Endothelial cell of umbilical vein (primary cell): ENCODE measurements around the gene CBFA2T3. TPM values are rescaled to one million over a fixed set of nuclear protein-coding genes. Genes with fewer than 3 reads are reported as not detected.

Source experiments
- BruUV-seq: library from RNA; stranded (reverse); fragments of 400-500 nt; replicated peaks from 2 replicates; lab custom pipeline; 2021; lab: Mats Ljungman, UMichigan
- CTCF ChIA-PET: fragments of 300-600, 350-600 bp; sonication (Branson Sonifier 250); formaldehyde crosslinking; loops from one replicate; lab custom pipeline; 2021; ENCODE audit warnings: antibody characterized with exemption, inconsistent platforms; lab: Charles Lee
- POLR2A ChIA-PET: fragments of 300-600, 350-600 bp; sonication (Branson Sonifier 250); formaldehyde crosslinking; loops from one replicate; lab custom pipeline; 2021; ENCODE audit warnings: antibody characterized with exemption, inconsistent platforms; lab: Charles Lee
- DNase-seq: peaks from one replicate; pipeline ENCODE4 v3.0.0-alpha.2; 2011; ENCODE audit warnings: low read depth, low spot score
- FAIRE-seq: peaks from 2 replicates; lab custom pipeline; 2011; peaks lifted over from hg19 to GRCh38; lab: Jason Lieb, UNC
- H2AFZ ChIP-seq: 2 replicates; pipeline ENCODE4 v1.6.0; 2012; ENCODE audit warnings: low read depth, low read length, control low read depth, inconsistent platforms
- H3K27ac ChIP-seq: 2 replicates; pipeline ENCODE4 v1.5.1; 2011; ENCODE audit warnings: low read depth, mild to moderate bottlenecking, control low read depth, low read length, moderate library complexity; ENCODE audit not compliant: insufficient read depth
- H3K27me3 ChIP-seq, 2 experiments: 2 replicates each; pipeline versions ENCODE4 v1.6.0 to v1.6.1; 2011; ENCODE audit warnings: low read length in 2 of 2, mixed read lengths in 1 of 2; ENCODE audit not compliant: control insufficient read depth in 2 of 2, insufficient read depth in 2 of 2
- H3K36me3 ChIP-seq, 2 experiments: 2 replicates in 1 of 2; 3 replicates in 1 of 2; pipeline ENCODE4 v1.5.1; 2011; ENCODE audit warnings: low read length in 2 of 2, mild to moderate bottlenecking in 1 of 2, moderate library complexity in 1 of 2; ENCODE audit not compliant: control insufficient read depth in 2 of 2, insufficient read depth in 2 of 2; ENCODE audit errors: extremely low read depth in 1 of 2
- H3K4me1 ChIP-seq: 3 replicates; pipeline ENCODE4 v1.5.1; 2011; ENCODE audit warnings: mild to moderate bottlenecking, low read length; ENCODE audit not compliant: control insufficient read depth, insufficient read depth; ENCODE audit errors: extremely low read depth
- H3K4me2 ChIP-seq: 2 replicates; pipeline ENCODE4 v1.6.1; 2011; ENCODE audit warnings: low read length, control low read depth, mixed read lengths; ENCODE audit not compliant: insufficient read depth
- H3K4me3 ChIP-seq, 3 experiments: fragments of 200-600 bp in 1 of 3; sonication (generic), shearing (Covaris generic) in 1 of 3; replicated peaks in 1 of 3; 2 replicates each; pipeline ENCODE4 v1.5.1; 2011 to 2016; ENCODE audit warnings: control low read depth in 3 of 3, low read length in 3 of 3, mild to moderate bottlenecking in 2 of 3, inconsistent platforms in 1 of 3, low read depth in 1 of 3, moderate library complexity in 1 of 3; ENCODE audit not compliant: insufficient read depth in 1 of 3
- H3K79me2 ChIP-seq: 2 replicates; pipeline ENCODE4 v1.6.0; 2012; ENCODE audit warnings: low read length, inconsistent platforms; ENCODE audit not compliant: control insufficient read depth, insufficient read depth
- H3K9ac ChIP-seq: replicated peaks from 2 replicates; pipeline ENCODE3; 2011; ENCODE audit warnings: low read length, control low read depth; ENCODE audit not compliant: insufficient read depth; ENCODE audit errors: extremely low read depth
- H3K9me1 ChIP-seq: replicated peaks from 3 replicates; pipeline ENCODE4 v1.6.0; 2011; ENCODE audit warnings: mild to moderate bottlenecking, low read length; ENCODE audit not compliant: control insufficient read depth, insufficient read depth; ENCODE audit errors: extremely low read depth
- H3K9me3 ChIP-seq: replicated peaks from 2 replicates; pipeline ENCODE4 v1.5.1; 2012; ENCODE audit warnings: low read length, inconsistent platforms; ENCODE audit not compliant: control insufficient read depth, insufficient read depth
- H4K20me1 ChIP-seq: replicated peaks from 2 replicates; pipeline ENCODE3; 2011; ENCODE audit warnings: mild to moderate bottlenecking, low read length; ENCODE audit not compliant: control insufficient read depth, insufficient read depth; ENCODE audit errors: extremely low read depth
- EZH2 ChIP-seq: IDR thresholded peaks from 2 replicates; pipeline ENCODE4 v1.6.1; 2012; ENCODE audit warnings: borderline replicate concordance, low read depth, mild to moderate bottlenecking, moderate library complexity, low read length, inconsistent platforms; ENCODE audit not compliant: severe bottlenecking
- FOS ChIP-seq: IDR thresholded peaks from 2 replicates; pipeline ENCODE4 v1.6.1; 2011; ENCODE audit warnings: mild to moderate bottlenecking, low read length, moderate library complexity, borderline replicate concordance; ENCODE audit not compliant: insufficient read depth
- GATA2 ChIP-seq: IDR thresholded peaks from 2 replicates; pipeline ENCODE4 v1.7.0; 2011; ENCODE audit warnings: low read depth, mild to moderate bottlenecking, moderate library complexity, mixed read lengths, low read length; ENCODE audit not compliant: insufficient read length, insufficient read depth
- JUN ChIP-seq: IDR thresholded peaks from 2 replicates; pipeline ENCODE4 v1.6.1; 2011; ENCODE audit warnings: borderline replicate concordance, low read depth; ENCODE audit not compliant: insufficient read length, insufficient read depth
- MYC ChIP-seq: IDR thresholded peaks from one replicate; pipeline ENCODE4 v1.6.1; 2011; ENCODE audit warnings: mild to moderate bottlenecking, low read depth, low read length
- POLR2A ChIP-seq: IDR thresholded peaks from 2 replicates; pipeline ENCODE4 v1.6.1; 2012; ENCODE audit warnings: low read depth, mild to moderate bottlenecking, control low read depth, low read length
- POLR2AphosphoS5 ChIP-seq: IDR thresholded peaks from 2 replicates; pipeline ENCODE4 v1.6.1; 2012; ENCODE audit warnings: low read depth, mild to moderate bottlenecking, control low read depth, low read length, moderate library complexity; ENCODE audit not compliant: insufficient read depth
- dilution Hi-C: fragments of 300-500 bp; cut with MboI; formaldehyde crosslinking; loops from one replicate; pipeline ENCODE4 v1.15.0; 2019; ENCODE audit warnings: low sequenced_read_pairs; ENCODE audit not compliant: extremely low pct_ligation_motif_present
- intact Hi-C: fragments of 100-400 bp; cut with micrococcal nuclease; formaldehyde crosslinking; loops from one replicate; pipeline ENCODE4 v1.10.0; 2022
- polyA plus RNA-seq, 4 experiments: library from polyadenylated mRNA; depleted of rRNA in 3 of 4; stranded (reverse) in 3 of 4; unstranded in 1 of 4; fragments of >200 nt; gene quantifications; 2 replicates each; pipeline versions ENCODE4 v1.2.1 to v1.2.3, GENCODE V29; 2011 to 2012; ENCODE audit warnings: missing spikeins in 1 of 4
- total RNA-seq: library from RNA; stranded (reverse); gene quantifications from 2 replicates; pipeline ENCODE4 v1.2.3, GENCODE V29; 2021
- TF ChIP-seq, protein P1 (sequence below), 2 donors: IDR thresholded peaks; 1 replicate in 1 of 2; 2 replicates in 1 of 2; pipeline ENCODE4 v1.5.1; 2011; ENCODE audit warnings: low read length in 2 of 2, mild to moderate bottlenecking in 2 of 2, moderate library complexity in 2 of 2, control low read depth in 1 of 2, inconsistent platforms in 1 of 2, low read depth in 1 of 2; ENCODE audit not compliant: insufficient read depth in 1 of 2; ENCODE audit errors: extremely low read depth in 1 of 2
- TF ChIP-seq, protein P2 (sequence below): IDR thresholded peaks from 2 replicates; pipeline ENCODE4 v1.6.1; 2011; ENCODE audit not compliant: insufficient read depth, insufficient read length

Gene CBFA2T3
- total and polyA plus RNA-seq, 2 donors (not counting 3 experiments of a cell fraction or from before 2014, with no cell fraction given), result not detected

DNA sequence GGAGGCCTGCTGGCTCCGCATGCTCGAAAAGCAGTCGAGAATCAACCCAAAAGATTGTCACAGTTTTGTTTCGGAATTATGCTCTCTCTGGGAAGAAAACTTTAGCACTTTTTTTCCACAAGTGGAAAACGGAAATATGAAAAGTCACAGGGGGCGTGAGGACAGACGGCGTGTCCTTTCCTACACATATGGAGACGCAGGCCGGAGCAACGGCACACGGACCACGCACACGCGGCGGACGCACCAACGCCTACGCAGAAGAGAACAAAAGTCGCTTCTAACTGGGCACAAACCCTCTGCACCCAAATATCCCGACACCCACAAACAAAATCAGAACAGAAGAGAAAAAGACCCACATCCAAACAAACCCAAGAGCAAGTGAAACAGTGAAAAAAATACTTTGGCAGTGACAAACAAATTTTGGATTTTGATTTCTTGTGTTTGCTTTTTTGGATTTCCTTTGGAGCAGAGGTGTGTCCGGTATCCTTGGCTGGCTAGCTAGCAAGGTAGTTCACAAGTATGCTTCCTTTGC, 101.2 kb downstream of the CBFA2T3 start:
- H3K4me1 ChIP-seq, result no peaks in the 10 kb centered on the region
- no peak overlapping the region for H3K27ac ChIP-seq
- TF ChIP-seq, protein P1, sequence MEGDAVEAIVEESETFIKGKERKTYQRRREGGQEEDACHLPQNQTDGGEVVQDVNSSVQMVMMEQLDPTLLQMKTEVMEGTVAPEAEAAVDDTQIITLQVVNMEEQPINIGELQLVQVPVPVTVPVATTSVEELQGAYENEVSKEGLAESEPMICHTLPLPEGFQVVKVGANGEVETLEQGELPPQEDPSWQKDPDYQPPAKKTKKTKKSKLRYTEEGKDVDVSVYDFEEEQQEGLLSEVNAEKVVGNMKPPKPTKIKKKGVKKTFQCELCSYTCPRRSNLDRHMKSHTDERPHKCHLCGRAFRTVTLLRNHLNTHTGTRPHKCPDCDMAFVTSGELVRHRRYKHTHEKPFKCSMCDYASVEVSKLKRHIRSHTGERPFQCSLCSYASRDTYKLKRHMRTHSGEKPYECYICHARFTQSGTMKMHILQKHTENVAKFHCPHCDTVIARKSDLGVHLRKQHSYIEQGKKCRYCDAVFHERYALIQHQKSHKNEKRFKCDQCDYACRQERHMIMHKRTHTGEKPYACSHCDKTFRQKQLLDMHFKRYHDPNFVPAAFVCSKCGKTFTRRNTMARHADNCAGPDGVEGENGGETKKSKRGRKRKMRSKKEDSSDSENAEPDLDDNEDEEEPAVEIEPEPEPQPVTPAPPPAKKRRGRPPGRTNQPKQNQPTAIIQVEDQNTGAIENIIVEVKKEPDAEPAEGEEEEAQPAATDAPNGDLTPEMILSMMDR (IDR thresholded peaks at IDR 0.05; ENCODE audit: extremely low read depth in 1 of 2, insufficient read depth in 1 of 2, low read depth in 1 of 2, low read length in 2 of 2), result no peak
- no peak for TF ChIP-seq EZH2
- TF ChIP-seq, protein P2, sequence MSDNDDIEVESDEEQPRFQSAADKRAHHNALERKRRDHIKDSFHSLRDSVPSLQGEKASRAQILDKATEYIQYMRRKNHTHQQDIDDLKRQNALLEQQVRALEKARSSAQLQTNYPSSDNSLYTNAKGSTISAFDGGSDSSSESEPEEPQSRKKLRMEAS, result no peak
- no peak for TF ChIP-seq POLR2AphosphoS5
- no peak for TF ChIP-seq GATA2
- no peak for TF ChIP-seq POLR2A
- no peak for TF ChIP-seq JUN
- TF ChIP-seq MYC, result no peak
- TF ChIP-seq FOS, result no peak
- no peak overlapping the region for H2AFZ ChIP-seq
- DNase-seq, result no peak
- no peak overlapping the region for H3K4me3 ChIP-seq
- no peaks in the 10 kb centered on the region for H3K79me2 ChIP-seq
- no peaks in the 10 kb centered on the region for H3K9me3 ChIP-seq
- ChIA-PET POLR2A (no interaction called here), CTCF (no interaction called here)
- dilution Hi-C loops, result no loop called here
- no peaks in the 10 kb centered on the region for H4K20me1 ChIP-seq
- FAIRE-seq, result no peak
- no peaks in the 10 kb centered on the region for H3K9me1 ChIP-seq
- H3K36me3 ChIP-seq, result no peaks in the 10 kb centered on the region
- H3K4me2 ChIP-seq, result no peak overlapping the region
- no peak overlapping the region for H3K9ac ChIP-seq
- intact Hi-C loops, result no loop called here
- no peaks in the 10 kb centered on the region for H3K27me3 ChIP-seq
- BruUV-seq, result no TSS peak
